GM19099 (cell line): ENCODE results near the gene COL13A1.

ENCODE experiments used
- POLR2A ChIP-seq: IDR thresholded peaks from 3 replicates; pipeline ENCODE4 v1.6.1; 2011; ENCODE audit warnings: low read depth; ENCODE audit not compliant: insufficient read length; ENCODE audit errors: extremely low read depth

COL13A1 gene

DNA sequence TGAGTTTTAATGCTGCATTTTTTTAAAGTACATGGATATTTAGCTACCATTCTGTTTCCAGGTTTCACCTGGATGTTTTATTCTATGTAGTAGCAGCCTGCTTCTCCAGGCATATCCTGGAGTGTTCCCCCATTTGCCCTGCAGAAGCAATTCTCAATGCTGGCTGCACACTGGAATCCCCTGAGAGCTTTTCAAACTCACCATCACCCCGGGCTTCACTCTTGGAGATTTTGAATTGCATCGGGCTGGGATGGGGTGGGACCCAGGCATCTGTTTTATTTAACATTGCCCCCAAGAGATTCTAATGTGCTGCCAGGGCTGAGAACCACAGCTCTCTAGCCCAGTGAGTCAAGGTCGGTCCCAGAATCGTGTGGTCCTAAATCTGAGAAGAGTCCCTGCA lies 137.8 kb downstream of the COL13A1 start:
- TF ChIP-seq POLR2A = no peak

DNA sequence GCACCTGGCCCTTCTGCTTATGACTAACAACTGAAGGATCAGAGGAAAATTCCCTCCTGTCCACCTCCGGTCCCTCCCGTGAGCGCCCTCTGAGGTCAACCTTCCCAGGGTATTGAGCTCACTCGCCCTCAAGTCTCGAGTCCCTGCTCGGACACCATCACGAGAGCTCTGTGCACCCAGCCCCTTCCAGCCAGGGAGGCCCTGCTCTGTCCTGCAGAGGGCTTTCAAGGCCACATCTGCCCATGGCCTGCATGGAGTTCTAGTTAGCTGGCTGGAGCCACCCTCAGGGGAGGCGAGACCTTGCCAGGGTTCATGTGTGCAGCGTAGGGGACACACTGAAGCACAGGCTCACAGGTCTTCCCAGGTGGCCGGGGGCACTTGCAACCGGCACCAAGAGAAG lies 140.0 kb downstream of the COL13A1 start:
- TF ChIP-seq POLR2A = no peak

DNA sequence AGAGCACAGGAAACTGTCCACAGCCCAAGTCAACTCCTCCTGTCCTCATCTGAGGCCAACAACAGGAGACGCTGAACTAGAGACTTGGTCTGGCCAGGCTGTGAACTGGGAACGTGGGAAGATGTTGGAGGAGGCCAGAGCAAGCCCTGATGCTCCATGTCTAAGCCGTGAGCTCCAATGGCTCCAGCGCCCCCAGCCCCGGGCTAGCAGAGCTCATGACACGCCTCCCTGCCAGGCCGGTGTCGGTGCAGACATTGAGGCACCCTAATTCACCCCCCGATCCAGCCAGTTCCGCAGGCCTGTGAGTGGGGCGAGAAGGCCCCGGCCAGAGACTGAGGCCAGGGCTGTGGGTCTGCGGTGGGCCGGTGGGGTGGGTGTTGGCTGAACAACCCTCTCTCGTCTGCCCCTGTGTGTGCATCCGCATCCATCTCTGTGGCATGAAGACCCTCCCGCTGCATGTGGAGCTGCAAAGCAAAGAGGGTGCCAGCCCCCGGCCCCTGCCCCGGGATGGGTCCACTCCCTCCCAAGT lies 141.7 kb downstream of the COL13A1 start:
- no peak for TF ChIP-seq POLR2A

DNA sequence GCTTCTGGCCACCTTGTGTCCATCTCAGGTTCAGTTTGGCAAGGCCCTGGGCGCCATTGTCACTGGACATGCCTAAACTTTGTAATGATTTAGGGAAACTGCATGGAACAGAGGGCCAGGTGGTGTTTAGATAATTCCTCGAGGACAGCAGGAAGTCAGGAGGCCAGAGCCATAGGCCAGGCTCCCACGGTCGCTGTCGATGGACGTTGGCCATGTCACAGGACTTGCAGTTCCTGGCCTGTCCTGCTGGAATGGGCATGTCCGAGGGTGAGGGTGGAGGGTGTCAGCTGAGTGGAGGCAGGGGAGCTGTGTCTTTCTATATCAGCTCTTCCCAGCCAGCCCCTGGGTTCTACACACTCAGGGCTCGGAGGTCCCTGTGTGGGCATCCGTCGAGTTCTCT lies 143.1 kb downstream of the COL13A1 start:
- no peak for TF ChIP-seq POLR2A

DNA sequence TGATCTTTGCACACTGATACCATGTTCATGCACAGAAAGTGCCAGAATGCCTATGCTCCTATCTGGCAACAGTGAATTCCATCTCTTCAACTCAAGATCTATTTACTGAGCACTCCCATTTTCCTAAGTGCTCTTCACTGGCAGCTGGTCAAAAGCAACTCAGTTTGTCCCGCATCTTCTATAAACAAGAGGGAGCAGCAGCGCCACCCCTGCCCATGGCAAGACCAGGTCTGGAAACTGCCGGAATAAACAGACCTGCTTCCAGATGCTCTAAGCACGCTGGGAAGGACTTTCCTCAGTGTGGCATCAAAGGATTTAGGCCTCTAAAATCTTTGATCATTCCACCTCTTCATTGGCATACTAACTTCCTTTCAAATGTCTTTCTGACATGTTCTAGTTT lies 146.6 kb downstream of the COL13A1 start:
- no peak for TF ChIP-seq POLR2A

DNA sequence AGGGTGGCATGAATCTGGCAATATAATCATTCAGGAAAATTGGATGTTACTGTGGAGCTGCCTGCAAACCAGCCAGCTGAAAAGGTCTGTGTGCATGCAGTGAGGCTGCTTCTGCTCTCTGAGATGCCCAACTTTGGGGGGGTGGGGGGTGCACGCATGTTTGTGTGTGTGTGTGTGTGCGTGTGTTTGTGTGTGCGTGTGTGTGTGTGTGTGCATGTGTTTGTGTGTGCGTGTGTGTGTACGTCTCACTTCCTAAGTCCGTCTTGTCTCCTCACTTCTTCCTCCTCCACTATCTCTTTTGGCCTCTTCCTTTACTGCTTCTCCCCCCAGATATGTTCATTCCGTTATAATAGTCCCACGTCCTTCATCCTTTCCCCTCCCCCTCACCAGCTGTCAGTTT lies 148.1 kb downstream of the COL13A1 start:
- no peak for TF ChIP-seq POLR2A

DNA sequence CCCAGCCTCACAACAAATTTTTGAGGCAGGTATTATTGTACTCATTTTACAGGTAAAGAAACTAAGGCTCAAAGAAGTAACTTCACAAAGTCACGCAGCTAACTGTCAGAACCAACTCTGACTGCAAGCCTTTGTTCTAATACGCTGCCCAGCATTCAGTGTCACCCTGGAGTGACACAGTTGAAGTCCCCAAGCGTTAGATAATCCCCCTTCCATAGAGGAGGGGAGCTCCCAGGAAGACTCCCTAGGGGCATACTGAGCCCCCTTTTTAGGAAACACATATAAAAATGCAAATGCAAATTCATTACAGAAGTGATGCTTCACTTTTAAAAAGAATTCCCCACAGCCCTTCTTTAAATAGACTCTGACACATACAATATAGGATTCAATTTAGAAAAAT lies 150.0 kb downstream of the COL13A1 start:
- no peak for TF ChIP-seq POLR2A

DNA sequence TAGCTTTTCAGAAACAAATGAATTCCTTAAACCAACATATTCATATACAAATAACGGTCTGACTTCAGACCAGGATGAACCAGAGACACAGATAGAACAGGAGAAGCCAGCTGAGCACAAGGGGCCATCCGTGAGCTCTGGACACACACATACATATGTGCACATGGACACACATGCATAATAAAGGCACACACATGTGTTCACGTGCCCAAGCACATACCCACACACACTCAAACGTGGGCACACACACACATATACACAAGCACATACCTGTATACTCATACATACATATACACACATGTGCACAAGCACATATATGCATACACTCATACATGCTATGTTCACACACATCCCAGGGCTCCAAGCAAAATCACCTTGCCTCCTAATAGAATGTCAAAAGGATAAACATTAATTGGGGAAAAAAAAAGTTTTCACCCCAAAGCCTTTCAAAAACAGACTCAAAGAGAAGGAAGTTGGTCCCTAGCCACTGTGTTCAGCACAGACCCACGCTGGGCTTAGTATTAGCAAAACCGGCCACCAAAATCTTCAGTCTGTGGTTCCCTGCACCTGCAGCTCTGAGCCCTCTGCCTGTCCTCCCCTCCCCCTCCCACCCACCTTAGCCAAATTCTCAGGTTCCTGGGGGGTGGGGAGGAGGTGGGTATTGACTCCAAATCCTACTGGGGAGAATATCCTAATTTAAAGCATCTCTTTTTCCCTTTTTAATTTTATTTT lies 150.5 kb downstream of the COL13A1 start:
- TF ChIP-seq POLR2A = no peak

DNA sequence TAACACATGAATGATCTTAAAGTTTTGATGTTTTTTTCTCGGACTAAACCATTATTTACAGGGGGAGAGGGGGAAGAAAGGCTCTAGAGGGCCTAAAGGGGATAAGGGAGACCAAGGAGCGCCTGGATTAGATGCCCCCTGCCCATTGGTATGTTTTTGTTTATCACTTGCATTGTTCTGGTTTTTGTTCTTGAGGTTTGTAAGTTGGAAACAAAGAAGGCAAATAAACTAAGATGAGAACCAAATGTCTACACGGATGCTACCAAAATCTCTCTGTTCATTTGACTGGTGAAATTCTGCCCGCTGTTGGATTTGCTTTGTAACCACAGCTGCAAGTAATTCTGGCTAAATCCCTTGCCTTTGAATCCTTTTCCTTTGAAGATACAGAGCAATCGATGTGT lies 151.1 kb downstream of the COL13A1 start:
- no peak for TF ChIP-seq POLR2A

DNA sequence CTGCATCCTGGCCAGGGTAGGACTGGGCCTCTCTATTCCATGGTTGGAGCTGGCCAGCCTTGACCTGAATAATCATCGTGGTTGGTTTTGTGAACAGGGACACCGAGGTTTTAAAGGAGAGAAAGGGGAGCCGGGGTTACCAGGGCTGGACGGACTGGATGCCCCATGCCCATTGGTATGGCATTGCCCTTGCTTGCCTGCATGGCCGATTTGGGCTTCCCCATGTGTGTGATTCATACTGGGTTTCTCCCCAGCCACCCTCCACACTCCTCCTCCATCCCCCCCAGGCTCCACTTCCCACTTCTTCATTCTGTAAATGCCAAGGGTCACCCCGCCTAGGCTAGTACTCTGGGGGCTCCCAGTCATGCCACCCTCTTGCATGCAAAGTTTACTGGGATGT lies 152.1 kb downstream of the COL13A1 start:
- no peak for TF ChIP-seq POLR2A

DNA sequence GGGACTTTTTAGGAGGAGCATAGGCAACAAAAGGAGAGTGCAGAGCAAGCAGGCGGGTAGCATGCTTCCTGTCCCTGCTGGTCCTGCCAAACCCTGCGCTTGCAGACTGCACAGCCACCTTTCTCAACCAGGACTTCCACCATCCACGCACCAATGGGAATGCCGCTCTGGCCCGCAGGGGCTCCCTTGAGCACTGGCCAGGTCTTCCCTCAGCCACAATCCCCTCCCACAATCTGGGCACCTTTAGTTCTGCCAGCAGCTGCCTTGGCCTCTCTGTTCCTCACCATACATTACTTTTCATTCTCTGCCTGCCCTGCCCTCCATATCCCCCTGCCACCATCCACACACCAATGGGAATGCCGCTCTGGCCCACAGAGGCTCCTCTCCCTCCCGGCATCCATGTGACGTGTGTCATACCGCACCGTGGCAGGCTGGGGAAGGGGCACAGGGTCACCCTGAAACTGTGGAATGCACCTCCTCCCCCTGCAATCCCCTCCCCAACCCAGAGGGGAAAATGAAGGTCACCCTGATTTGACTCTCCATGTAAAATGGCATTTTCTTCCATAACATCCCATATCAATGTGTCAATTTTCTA lies 153.6 kb downstream of the COL13A1 start:
- TF ChIP-seq POLR2A = no peak

DNA sequence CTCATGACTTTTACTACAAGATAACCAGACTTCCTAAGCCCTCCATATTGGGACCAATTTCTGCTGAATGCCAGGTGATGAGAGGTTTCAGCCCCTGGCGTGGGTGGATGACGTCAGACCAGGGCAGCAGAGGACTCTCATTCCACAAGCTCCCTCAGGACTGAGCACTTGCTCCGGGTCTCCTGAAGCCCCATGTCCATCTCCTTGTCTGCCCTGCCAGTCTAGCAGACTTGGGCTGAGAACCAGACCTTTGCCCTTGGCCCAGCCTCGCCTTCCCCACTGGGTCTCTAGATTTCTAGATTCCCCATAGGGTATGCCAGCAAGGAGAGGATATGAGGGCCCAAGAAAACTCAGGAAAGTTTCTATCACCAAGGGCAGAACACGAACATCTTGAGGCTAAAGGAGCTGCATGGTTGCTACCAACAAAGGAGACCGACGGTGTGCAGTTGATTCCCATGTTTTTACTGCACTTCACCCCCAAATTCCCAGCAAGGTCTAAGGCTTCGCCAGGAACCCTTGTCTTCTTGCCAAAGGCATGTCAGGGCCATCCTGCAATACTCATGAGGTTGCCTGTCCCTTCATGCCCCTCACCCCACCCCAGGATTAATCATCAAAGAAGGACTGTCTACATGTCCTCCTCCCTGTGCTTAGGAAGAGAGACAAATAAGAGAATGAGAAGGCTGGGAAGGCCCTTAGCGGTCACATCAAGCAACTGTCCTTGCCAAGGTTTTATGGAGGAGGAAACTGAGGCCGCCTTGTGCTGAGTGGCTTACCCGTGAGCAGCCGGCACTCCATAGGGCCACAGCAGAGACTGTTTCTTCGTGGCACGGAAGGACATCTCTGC lies 154.4 kb downstream of the COL13A1 start:
- no peak for TF ChIP-seq POLR2A

DNA sequence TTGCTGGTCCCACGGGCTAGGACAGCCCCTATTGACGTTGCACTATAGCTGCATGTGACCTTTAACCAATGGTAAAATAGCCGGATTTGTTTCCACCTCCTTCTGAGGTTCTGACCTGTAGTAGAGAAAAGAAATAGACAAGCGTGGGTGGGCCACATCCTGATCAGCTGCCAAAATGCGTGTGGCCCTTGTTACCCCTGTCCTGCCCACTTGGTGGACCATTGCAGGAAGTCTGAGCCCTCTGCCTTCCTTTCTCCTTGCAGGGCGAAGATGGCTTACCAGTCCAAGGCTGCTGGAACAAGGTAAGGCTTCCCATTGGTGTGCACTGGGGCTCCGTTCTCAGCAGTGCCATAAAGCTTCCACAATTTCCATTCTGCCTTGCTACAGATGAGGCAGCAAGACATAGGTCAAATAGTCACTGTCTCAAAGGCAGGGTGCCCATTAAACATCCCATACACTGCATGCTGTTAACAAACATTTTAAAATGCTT lies 155.1 kb downstream of the COL13A1 start:
- no peak for TF ChIP-seq POLR2A

DNA sequence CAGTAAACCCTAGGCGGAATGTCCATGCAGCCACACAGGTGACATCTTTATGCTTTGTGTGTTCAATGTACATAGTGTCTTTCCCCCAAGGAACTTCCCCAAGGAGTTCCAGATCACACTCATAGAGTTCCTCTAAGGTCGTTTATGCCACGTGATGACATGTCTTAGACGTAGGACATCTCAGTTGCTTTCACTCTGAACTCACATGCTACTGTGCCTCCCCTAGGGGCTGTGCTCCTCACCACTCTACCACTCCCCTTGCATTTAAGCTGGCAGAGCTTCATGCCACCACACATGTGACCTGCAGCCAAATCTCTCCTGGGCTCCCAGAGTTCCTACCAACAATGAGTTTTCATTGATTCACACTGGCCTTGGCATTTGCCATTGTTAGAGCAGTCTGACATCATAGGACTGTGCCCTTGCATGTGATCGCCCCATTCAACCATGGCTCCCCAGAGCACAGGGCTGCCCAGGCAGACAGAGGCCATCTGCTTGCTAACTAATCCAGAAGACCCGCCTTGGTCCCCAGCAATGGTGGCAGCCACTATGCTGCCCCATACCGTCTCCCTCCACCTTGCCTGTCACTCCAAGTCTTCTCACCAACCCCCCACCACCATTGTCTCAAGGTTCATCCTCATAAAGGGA lies 155.7 kb downstream of the COL13A1 start:
- no peak for TF ChIP-seq POLR2A
